CD4-positive, alpha-beta T cell (primary cell): ENCODE data around the gene GPX6. TPM values are rescaled to one million over a fixed set of nuclear protein-coding genes. Genes with fewer than 3 reads are reported as not detected.
A peak's percentile ranks its signal among the peaks of the same experiment; 100 is the strongest.

ENCODE experiments used
- ATAC-seq: fragments of 200-7000 bp; cut with Tn5 transposase; one replicate; pipeline ENCODE4 v1.10.0; 2022; ENCODE audit warnings: mild to moderate bottlenecking; ENCODE audit not compliant: poor library complexity
- CTCF ChIA-PET: fragments of 350-600 bp; sonication (Branson Sonifier 250); formaldehyde crosslinking; loops from one replicate; lab custom pipeline; 2021; ENCODE audit warnings: antibody characterized with exemption, inconsistent platforms; lab: Charles Lee
- POLR2A ChIA-PET: fragments of 350-600 bp; sonication (Branson Sonifier 250); formaldehyde crosslinking; loops from one replicate; lab custom pipeline; 2021; ENCODE audit warnings: antibody characterized with exemption, inconsistent platforms; lab: Charles Lee
- DNase-seq, 14 experiments: peaks; one replicate each; pipeline ENCODE4 v3.0.0-alpha.2; 2013 to 2020; ENCODE audit warnings: mixed read lengths in 2 of 14
- H3K27ac ChIP-seq, 2 donors: one replicate each; pipeline versions ENCODE4 v1.5.1 to v1.7.0; 2013; ENCODE audit warnings: low read length in 2 of 2, low read depth in 1 of 2, mild to moderate bottlenecking in 1 of 2
- H3K27me3 ChIP-seq, 2 experiments: 1 replicate in 1 of 2; 2 replicates in 1 of 2; pipeline versions ENCODE4 v1.6.1 to v1.7.0; 2013; ENCODE audit warnings: low read length in 2 of 2, control low read depth in 1 of 2, mild to moderate bottlenecking in 1 of 2, moderate library complexity in 1 of 2; ENCODE audit not compliant: insufficient read depth in 2 of 2, control insufficient read depth in 1 of 2
- H3K36me3 ChIP-seq: one replicate; pipeline ENCODE4 v1.6.1; 2013; ENCODE audit warnings: low read length, control low read depth; ENCODE audit not compliant: insufficient read depth
- H3K4me1 ChIP-seq: one replicate; pipeline ENCODE4 v1.6.1; 2013; ENCODE audit warnings: low read length, control low read depth; ENCODE audit not compliant: insufficient read depth
- H3K4me3 ChIP-seq: one replicate; pipeline ENCODE4 v1.5.1; 2013; ENCODE audit warnings: mild to moderate bottlenecking, low read length, moderate library complexity
- H3K9me3 ChIP-seq, 2 experiments: 1 replicate in 1 of 2; 2 replicates in 1 of 2; pipeline versions ENCODE4 v1.6.1 to v1.7.0; 2013; ENCODE audit warnings: low read length in 2 of 2, mild to moderate bottlenecking in 2 of 2, control low read depth in 1 of 2, moderate library complexity in 1 of 2; ENCODE audit not compliant: control insufficient read depth in 1 of 2, insufficient read depth in 1 of 2
- H3K27ac Mint-ChIP-seq: one replicate; pipeline ENCODE4 v1.8.0; 2020; ENCODE audit warnings: mixed read lengths
- H3K27me3 Mint-ChIP-seq: one replicate; pipeline ENCODE4 v1.8.0; 2021; ENCODE audit warnings: mixed read lengths
- H3K36me3 Mint-ChIP-seq: one replicate; pipeline ENCODE4 v1.8.0; 2021; ENCODE audit warnings: low read depth, mixed read lengths
- H3K4me1 Mint-ChIP-seq: one replicate; pipeline ENCODE4 v1.8.0; 2021; ENCODE audit warnings: low read depth, mixed read lengths
- H3K4me3 Mint-ChIP-seq: one replicate; pipeline ENCODE4 v1.8.0; 2020; ENCODE audit warnings: mild to moderate bottlenecking, mixed read lengths
- H3K9me3 Mint-ChIP-seq: one replicate; pipeline ENCODE4 v1.8.0; 2020; ENCODE audit warnings: mixed read lengths
- intact Hi-C, 2 experiments: fragments of 100-400 bp; cut with DNase I in 1 of 2; cut with micrococcal nuclease in 1 of 2; formaldehyde crosslinking; loops; one replicate each; pipeline versions ENCODE4 v1.15.1 to v1.9.0; 2023 to 2025; cut with DNase I, micrococcal nuclease
- total RNA-seq, 174 experiments: library from RNA in 2 of 174; stranded (reverse) in 2 of 174; gene quantifications; one replicate each; pipeline ENCODE4 v1.2.3 and lab custom pipeline; 2021 to 2026
- TF ChIP-seq, protein P1 (sequence below): fragments of 200-600 bp; IDR thresholded peaks from one replicate; pipeline ENCODE4 v1.8.0; 2022; ENCODE audit warnings: antibody characterized with exemption, mild to moderate bottlenecking

The GPX6 gene
- total RNA-seq, 2 experiments from 2014 or later: not detected

DNA sequence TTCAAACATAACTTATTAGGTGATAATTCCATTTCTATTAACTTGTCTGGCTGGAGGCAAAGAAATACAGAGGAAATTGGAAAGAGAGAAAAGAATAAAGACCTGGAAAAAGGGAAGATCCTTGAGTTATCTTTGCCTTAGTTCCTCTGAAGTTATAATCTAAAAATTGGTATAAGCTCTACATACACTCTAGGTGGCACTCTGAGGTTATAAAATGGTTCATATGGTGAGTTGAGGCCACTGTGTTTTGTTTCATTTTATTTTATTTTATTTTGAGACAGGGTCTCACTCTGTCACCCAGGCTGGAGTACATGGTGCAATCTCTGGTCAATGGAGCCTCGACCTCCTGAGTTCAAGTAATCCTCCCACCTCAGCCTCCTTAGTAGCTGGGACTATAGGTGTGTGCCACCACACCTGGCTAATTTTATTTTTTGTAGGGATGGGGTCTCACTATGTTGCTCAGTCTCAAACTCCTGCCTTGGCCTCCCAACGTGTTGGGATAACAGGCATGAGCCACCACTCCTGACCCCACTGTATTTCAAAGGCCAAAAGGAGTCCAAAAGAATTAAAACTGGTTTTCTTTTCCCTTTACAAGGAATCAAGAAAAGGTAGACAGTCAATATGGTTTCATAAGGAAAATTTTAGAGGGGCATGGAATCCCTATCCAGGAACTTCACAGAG is 19.4 kb downstream of the GPX6 start:
- no peak overlapping the region for H3K4me3 ChIP-seq
- TF ChIP-seq, protein P1, sequence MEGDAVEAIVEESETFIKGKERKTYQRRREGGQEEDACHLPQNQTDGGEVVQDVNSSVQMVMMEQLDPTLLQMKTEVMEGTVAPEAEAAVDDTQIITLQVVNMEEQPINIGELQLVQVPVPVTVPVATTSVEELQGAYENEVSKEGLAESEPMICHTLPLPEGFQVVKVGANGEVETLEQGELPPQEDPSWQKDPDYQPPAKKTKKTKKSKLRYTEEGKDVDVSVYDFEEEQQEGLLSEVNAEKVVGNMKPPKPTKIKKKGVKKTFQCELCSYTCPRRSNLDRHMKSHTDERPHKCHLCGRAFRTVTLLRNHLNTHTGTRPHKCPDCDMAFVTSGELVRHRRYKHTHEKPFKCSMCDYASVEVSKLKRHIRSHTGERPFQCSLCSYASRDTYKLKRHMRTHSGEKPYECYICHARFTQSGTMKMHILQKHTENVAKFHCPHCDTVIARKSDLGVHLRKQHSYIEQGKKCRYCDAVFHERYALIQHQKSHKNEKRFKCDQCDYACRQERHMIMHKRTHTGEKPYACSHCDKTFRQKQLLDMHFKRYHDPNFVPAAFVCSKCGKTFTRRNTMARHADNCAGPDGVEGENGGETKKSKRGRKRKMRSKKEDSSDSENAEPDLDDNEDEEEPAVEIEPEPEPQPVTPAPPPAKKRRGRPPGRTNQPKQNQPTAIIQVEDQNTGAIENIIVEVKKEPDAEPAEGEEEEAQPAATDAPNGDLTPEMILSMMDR: peak; percentile 47
- Mint-ChIP-seq H3K4me1 (no peaks in the 10 kb centered on the region), H3K27ac (no peak overlapping the region), H3K27me3 (peaks cover 55% of the 10 kb centered on the region), H3K9me3 (no peaks in the 10 kb centered on the region), H3K4me3 (no peak overlapping the region), H3K36me3 (no peaks in the 10 kb centered on the region)
- ATAC-seq (no peak), DNase-seq (peak in 2 of 14 experiments; percentile 22 to 27)
- H3K9me3 ChIP-seq: no peaks in the 10 kb centered on the region
- POLR2A ChIA-PET: interaction anchor here (0.8 to 1.0 kb wide), 2 partner anchors 90 to 111 kb away, joined by 3 to 4 read pairs; no protein-coding TSS in a partner anchor
- intact Hi-C loops: loop anchor here (2.0 to 10.0 kb wide), 4 partner anchors 46 to 189 kb away; a partner anchor contains a TSS
- H3K36me3 ChIP-seq: no peaks in the 10 kb centered on the region
- CTCF ChIA-PET: interaction anchor here (0.6 to 1.1 kb wide), 3 partner anchors 86 to 162 kb away, joined by 3 to 4 read pairs (median 3); no protein-coding TSS in a partner anchor
- H3K27ac ChIP-seq: no peak overlapping the region
- no peaks in the 10 kb centered on the region for H3K4me1 ChIP-seq
- H3K27me3 ChIP-seq: peaks cover 7 to 15% of the 10 kb centered on the region in 2 experiments

- peaks cover 0 to 5% of the 10 kb centered on the region in 2 experiments for H3K9me3 ChIP-seq
- Mint-ChIP-seq H3K9me3 (no peaks in the 10 kb centered on the region), H3K4me1 (peaks cover 26% of the 10 kb centered on the region), H3K4me3 (no peak overlapping the region), H3K27me3 (peaks cover 79% of the 10 kb centered on the region), H3K27ac (no peak overlapping the region), H3K36me3 (peaks cover 5% of the 10 kb centered on the region)
- intact Hi-C loops: loop anchor here in 1 of 2 experiments (10.0 kb wide), 1 partner anchor 93 kb away; a partner anchor contains a TSS
- ATAC-seq: no peak
- POLR2A ChIA-PET: no interaction called here
- peaks cover 27 to 44% of the 10 kb centered on the region in 2 experiments for H3K27me3 ChIP-seq
- CTCF ChIA-PET: no interaction called here
- TF ChIP-seq, protein P1: no peak
- DNase-seq: no peak
- peaks cover 17% of the 10 kb centered on the region for H3K4me1 ChIP-seq
- no peak overlapping the region for H3K4me3 ChIP-seq
- H3K27ac ChIP-seq: no peak overlapping the region
- H3K36me3 ChIP-seq: no peaks in the 10 kb centered on the region
Observed at GRCh38 chr6:28491984-28492317, 23.6 kb downstream of the GPX6 start.

DNA sequence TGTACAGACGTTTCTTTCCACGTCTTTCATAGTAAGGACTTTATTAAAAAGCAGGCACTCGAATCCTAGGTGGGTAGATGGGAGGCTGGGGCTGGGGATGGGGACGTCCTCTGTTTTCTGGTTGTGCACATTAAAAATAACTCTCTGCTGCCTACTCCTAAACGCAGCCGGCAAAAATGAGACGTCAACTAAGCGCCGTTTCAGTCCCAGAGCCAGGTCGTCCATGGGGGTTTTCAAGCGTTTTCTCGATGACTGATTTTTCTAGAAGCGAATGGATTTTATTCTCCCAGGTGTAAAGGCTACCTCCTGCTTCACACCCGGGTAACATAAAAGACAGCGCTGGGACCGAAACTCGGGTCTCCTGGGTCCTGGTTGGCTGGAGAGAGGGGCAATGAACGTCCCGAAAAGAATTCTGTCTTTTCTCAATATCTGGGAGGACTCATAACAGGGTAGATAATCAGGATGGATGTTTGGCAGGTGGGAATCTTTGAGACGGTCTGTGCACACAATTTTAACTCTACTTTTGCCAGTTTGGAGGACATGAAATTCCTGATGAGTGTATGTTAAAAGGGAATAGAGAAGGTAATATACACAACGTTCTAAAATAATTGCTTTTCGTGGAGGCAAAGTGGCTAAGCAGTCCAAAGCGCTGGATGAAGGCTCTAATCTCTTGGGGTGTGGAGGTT is 25.2 kb downstream of the GPX6 start:
- Mint-ChIP-seq H3K4me3 (peak overlapping the region; percentile 90), H3K4me1 (peaks cover 26% of the 10 kb centered on the region), H3K27me3 (peaks cover 83% of the 10 kb centered on the region), H3K27ac (peak overlapping the region; percentile 92), H3K36me3 (peaks cover 5% of the 10 kb centered on the region), H3K9me3 (no peaks in the 10 kb centered on the region)
- ChIA-PET POLR2A (no interaction called here), CTCF (no interaction called here)
- peak; percentile 54 for ATAC-seq
- TF ChIP-seq, protein P1: no peak
- peak in 3 of 14 experiments; percentile 8 to 23 (median 21) for DNase-seq
- Histone ChIP-seq H3K27ac (peak overlapping the region in 1 of 2 donors; percentile 44), H3K9me3 (peaks cover 0 to 5% of the 10 kb centered on the region in 2 experiments), H3K4me3 (peak overlapping the region; percentile 52), H3K36me3 (no peaks in the 10 kb centered on the region), H3K4me1 (peaks cover 17% of the 10 kb centered on the region), H3K27me3 (peaks cover 27 to 48% of the 10 kb centered on the region in 2 experiments)
- intact Hi-C loops: loop anchor here in 1 of 2 experiments (10.0 kb wide), 1 partner anchor 94 kb away; a partner anchor contains a TSS
